GM23248 (cell line): ENCODE measurements around the gene CLDN14.

Experiments used
- EZH2 ChIP-seq: fragments of 200-600 bp; sonication (generic); IDR thresholded peaks from 2 replicates; pipeline ENCODE4 v1.6.1; 2018; ENCODE audit warnings: antibody characterized with exemption, mild to moderate bottlenecking; ENCODE audit not compliant: insufficient read depth, poor library complexity, severe bottlenecking
- EZH2phosphoT487 ChIP-seq: fragments of 200-600 bp; sonication (generic); IDR thresholded peaks from 2 replicates; pipeline ENCODE4 v1.6.1; 2018; ENCODE audit warnings: antibody characterized with exemption, moderate library complexity, mild to moderate bottlenecking, low read depth; ENCODE audit not compliant: insufficient read depth

DNA sequence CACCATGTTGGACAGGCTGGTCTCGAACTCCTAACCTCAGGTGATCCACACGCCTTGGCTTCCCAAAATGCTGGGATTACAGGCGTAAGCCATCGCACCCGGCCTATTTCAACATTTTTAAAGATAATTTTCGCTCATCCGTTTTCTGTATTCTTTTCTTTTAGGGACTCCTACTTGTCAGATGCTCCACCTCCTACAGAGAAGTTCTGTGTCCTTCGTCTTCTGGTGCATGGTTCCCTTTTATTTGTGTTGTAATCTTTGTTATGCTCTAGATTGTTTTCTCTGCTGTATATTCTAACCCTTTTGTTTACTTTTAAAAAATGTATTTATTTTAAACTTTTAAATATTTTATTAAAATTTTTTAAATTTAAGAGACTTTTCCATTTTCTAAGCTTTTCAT is 28.4 kb downstream of the CLDN14 start:
- TF ChIP-seq EZH2 (no peak), EZH2phosphoT487 (no peak)
